Endodermal cell (in vitro differentiated cells): ENCODE results near the gene MEDAG. TPM values are rescaled to one million over a fixed set of nuclear protein-coding genes. Genes with fewer than 3 reads are reported as not detected.

Source experiments
- DNase-seq: peaks from one replicate; pipeline ENCODE4 v3.0.0-alpha.2; 2017
- H3K27ac ChIP-seq: 2 replicates; pipeline ENCODE4 v1.5.1; 2013; ENCODE audit warnings: mild to moderate bottlenecking, low read depth, low read length, moderate library complexity
- H3K27me3 ChIP-seq: 2 replicates; pipeline ENCODE4 v1.6.1; 2013; ENCODE audit warnings: mild to moderate bottlenecking, low read length, moderate library complexity; ENCODE audit not compliant: insufficient read depth, control insufficient read depth, poor library complexity, severe bottlenecking
- H3K36me3 ChIP-seq: 2 replicates; pipeline ENCODE4 v1.7.0; 2013; ENCODE audit warnings: mild to moderate bottlenecking, low read length, moderate library complexity; ENCODE audit not compliant: control insufficient read depth, insufficient read depth
- H3K4me1 ChIP-seq: one replicate; pipeline ENCODE4 v1.7.0; 2013; ENCODE audit warnings: low read length; ENCODE audit not compliant: control insufficient read depth, insufficient read depth
- H3K4me3 ChIP-seq: 2 replicates; pipeline ENCODE4 v1.5.1; 2013; ENCODE audit warnings: mild to moderate bottlenecking, low read length, moderate library complexity
- H3K9ac ChIP-seq: 2 replicates; pipeline ENCODE4 v1.6.1; 2013; ENCODE audit warnings: mild to moderate bottlenecking, low read length, moderate library complexity; ENCODE audit not compliant: poor library complexity, severe bottlenecking; ENCODE audit errors: extremely low read depth
- H3K9me3 ChIP-seq: 2 replicates; pipeline ENCODE4 v1.6.1; 2013; ENCODE audit warnings: mild to moderate bottlenecking, low read length, moderate library complexity; ENCODE audit not compliant: control insufficient read depth
- H3K27ac Mint-ChIP-seq: 2 replicates; pipeline ENCODE4 v1.8.0; 2020; ENCODE audit warnings: mixed read lengths
- H3K27me3 Mint-ChIP-seq: 2 replicates; pipeline ENCODE4 v1.8.0; 2021; ENCODE audit warnings: mild to moderate bottlenecking, mixed read lengths; ENCODE audit not compliant: insufficient read depth
- H3K36me3 Mint-ChIP-seq: 2 replicates; pipeline ENCODE4 v1.8.0; 2020; ENCODE audit warnings: low read depth, mixed read lengths
- H3K4me1 Mint-ChIP-seq: 2 replicates; pipeline ENCODE4 v1.8.0; 2020; ENCODE audit warnings: mixed read lengths
- H3K4me3 Mint-ChIP-seq: 2 replicates; pipeline ENCODE4 v1.8.0; 2020; ENCODE audit warnings: mild to moderate bottlenecking, moderate library complexity, mixed read lengths
- H3K9me3 Mint-ChIP-seq: 2 replicates; pipeline ENCODE4 v1.8.0; 2020; ENCODE audit warnings: mild to moderate bottlenecking, mixed read lengths
- WGBS, 2 experiments: methylation state at CpG; one replicate each; pipeline versions ENCODE4 v1.1.5 to v1.1.7; 2013; ENCODE audit warnings: missing lambda C conversion rate in 2 of 2, mixed read lengths in 1 of 2; ENCODE audit not compliant: insufficient coverage in 1 of 2, insufficient read length in 1 of 2; 5-methylcytosine and 5-hydroxymethylcytosine counted together
- total RNA-seq, 2 donors: library from RNA; stranded (reverse); fragmentation: NEBNext Ultra II Directional in 1 of 2; extraction: Animal tissue kit (Norgen Biotek cat#: 25700) in 1 of 2; gene quantifications; 2 replicates in 1 of 2; 3 replicates in 1 of 2; pipeline ENCODE4 v1.2.1, GENCODE V29; 2021
- TF ChIP-seq, protein P1 (sequence below): fragments of 200-600 bp; sonication (generic); conservative IDR thresholded peaks from 2 replicates; pipeline ENCODE4 v1.5.0; 2021; ENCODE audit warnings: antibody characterized with exemption, mild to moderate bottlenecking

MEDAG gene
- total RNA-seq, 2 donors from 2014 or later: 0.13 to 0.33 TPM

DNA sequence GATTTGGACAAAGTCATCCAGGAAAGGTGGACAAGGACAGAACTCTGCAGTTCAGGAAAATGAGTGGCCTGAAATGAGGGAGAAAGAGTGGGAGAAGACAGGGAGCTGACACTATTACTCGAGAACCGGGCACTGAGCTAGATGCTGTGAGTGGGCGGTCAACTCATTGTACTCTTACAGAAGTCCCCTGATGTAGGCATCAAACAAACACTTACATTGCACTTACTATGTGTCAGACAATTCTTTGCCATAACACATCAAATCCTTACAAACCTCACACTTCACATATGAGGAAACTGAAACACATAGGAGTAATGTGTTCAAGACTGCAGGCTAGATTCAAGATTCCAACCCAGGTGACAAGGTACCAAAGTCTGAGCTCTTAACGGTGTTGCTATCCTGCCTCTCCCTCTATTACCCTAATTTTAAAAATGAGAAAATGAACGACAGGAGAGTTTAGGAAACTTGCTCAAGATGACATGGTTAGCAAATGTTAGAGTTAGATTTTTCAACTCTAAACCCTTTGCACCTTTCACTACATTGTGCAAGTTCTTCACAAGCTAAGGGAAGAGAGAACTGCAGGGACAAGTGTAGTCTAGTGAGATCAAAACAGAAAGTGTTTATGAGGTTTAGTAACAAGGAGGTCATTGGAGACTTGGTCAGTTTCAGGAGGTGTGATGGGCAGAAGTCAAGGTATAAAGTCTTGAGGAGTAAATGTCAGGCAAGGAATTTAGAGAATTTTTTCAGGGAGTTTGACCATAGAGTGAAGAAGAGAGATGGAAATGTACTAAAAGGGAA is 4.9 kb upstream of the MEDAG start:
- Histone ChIP-seq H3K9me3 (no peaks in the 10 kb centered on the region), H3K27me3 (peaks cover 59% of the 10 kb centered on the region), H3K4me1 (no peaks in the 10 kb centered on the region), H3K4me3 (no peak overlapping the region), H3K9ac (no peak overlapping the region), H3K36me3 (no peaks in the 10 kb centered on the region), H3K27ac (no peak overlapping the region)
- H3K4me3 Mint-ChIP-seq: no peak overlapping the region
- no peak overlapping the region for H3K27ac Mint-ChIP-seq
- TF ChIP-seq, protein P1, sequence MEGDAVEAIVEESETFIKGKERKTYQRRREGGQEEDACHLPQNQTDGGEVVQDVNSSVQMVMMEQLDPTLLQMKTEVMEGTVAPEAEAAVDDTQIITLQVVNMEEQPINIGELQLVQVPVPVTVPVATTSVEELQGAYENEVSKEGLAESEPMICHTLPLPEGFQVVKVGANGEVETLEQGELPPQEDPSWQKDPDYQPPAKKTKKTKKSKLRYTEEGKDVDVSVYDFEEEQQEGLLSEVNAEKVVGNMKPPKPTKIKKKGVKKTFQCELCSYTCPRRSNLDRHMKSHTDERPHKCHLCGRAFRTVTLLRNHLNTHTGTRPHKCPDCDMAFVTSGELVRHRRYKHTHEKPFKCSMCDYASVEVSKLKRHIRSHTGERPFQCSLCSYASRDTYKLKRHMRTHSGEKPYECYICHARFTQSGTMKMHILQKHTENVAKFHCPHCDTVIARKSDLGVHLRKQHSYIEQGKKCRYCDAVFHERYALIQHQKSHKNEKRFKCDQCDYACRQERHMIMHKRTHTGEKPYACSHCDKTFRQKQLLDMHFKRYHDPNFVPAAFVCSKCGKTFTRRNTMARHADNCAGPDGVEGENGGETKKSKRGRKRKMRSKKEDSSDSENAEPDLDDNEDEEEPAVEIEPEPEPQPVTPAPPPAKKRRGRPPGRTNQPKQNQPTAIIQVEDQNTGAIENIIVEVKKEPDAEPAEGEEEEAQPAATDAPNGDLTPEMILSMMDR: no peak
- peaks cover 48% of the 10 kb centered on the region for H3K27me3 Mint-ChIP-seq
- H3K36me3 Mint-ChIP-seq: no peaks in the 10 kb centered on the region
- no peaks in the 10 kb centered on the region for H3K9me3 Mint-ChIP-seq
- peaks cover 2% of the 10 kb centered on the region for H3K4me1 Mint-ChIP-seq
- DNase-seq: no peak
- 87 to 92% methylated on average over 4 to 5 of the region's 5 CpGs for WGBS, 2 experiments

DNA sequence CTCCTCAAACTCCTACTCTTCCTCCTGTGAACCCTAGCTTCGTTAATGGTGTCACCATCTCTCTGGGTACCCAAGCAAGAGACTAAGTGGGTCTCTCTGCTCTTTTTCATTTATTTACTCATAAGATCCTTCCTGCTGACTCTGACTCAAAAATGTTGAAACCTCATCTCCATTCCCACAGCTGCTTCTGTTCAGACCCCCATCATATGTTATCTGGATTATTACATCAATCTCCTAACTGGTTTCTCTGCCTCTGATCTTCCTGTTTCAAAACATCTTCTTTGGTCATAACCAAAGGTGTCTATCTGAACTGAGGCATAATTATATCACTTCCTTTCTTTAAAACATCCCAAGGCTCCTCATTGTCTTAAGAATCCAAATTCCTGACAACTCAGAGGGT is 2.0 kb upstream of the MEDAG start:
- Mint-ChIP-seq H3K27ac (no peak overlapping the region), H3K4me3 (no peak overlapping the region), H3K36me3 (no peaks in the 10 kb centered on the region), H3K4me1 (peaks cover 2% of the 10 kb centered on the region), H3K9me3 (no peaks in the 10 kb centered on the region), H3K27me3 (peaks cover 70% of the 10 kb centered on the region)
- H3K36me3 ChIP-seq: no peaks in the 10 kb centered on the region
- peaks cover 81% of the 10 kb centered on the region for H3K27me3 ChIP-seq
- TF ChIP-seq, protein P1: no peak
- H3K9ac ChIP-seq: no peak overlapping the region
- WGBS, 2 experiments: 86 to 94% methylated on average over 1 of the region's 1 CpG
- no peak overlapping the region for H3K4me3 ChIP-seq
- no peaks in the 10 kb centered on the region for H3K4me1 ChIP-seq
- no peaks in the 10 kb centered on the region for H3K9me3 ChIP-seq
- no peak for DNase-seq
- no peak overlapping the region for H3K27ac ChIP-seq

DNA sequence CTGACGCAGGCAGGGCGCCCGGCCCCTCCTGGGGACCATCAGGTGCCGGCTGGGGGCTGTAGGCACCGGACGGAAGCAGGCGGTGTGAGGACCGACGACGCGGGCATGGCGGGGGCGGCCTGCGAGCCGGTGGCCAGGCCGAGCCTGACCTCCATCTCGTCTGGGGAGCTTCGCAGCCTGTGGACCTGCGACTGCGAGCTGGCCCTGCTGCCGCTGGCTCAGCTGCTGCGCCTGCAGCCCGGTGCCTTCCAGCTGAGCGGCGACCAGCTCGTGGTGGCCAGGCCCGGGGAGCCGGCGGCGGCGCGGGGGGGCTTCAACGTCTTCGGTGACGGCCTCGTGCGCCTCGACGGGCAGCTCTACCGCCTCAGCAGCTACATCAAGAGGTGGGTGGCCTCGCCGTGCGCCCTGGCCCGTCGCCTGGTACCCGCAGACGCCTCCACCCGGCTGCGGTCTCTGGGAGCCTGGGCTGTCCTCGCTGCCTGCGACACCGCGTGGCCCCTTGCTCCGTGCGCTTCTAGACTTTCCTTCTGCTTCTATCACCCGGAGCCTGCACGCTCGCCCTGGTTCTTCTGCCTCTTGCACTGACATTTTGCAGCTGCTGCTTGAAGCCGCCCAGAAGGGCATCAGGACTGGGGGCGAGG is 460 bp downstream of the MEDAG start:
- Mint-ChIP-seq H3K9me3 (no peaks in the 10 kb centered on the region), H3K4me1 (peaks cover 2% of the 10 kb centered on the region), H3K4me3 (peak overlapping the region; percentile 12), H3K27me3 (peaks cover 62% of the 10 kb centered on the region), H3K27ac (no peak overlapping the region), H3K36me3 (no peaks in the 10 kb centered on the region)
- H3K4me3 ChIP-seq: no peak overlapping the region
- WGBS, 2 experiments: 20 to 32% methylated on average over 20 to 60 of the region's 60 CpGs
- no peaks in the 10 kb centered on the region for H3K9me3 ChIP-seq
- peak; percentile 60 for DNase-seq
- H3K4me1 ChIP-seq: no peaks in the 10 kb centered on the region
- H3K27me3 ChIP-seq: peaks cover 69% of the 10 kb centered on the region
- no peaks in the 10 kb centered on the region for H3K36me3 ChIP-seq
- no peak overlapping the region for H3K27ac ChIP-seq
- TF ChIP-seq, protein P1: no peak
- H3K9ac ChIP-seq: no peak overlapping the region
